ENCODE data around the gene C11orf91. TPM values are rescaled to one million over a fixed set of nuclear protein-coding genes. Genes with fewer than 3 reads are reported as not detected.

Gene C11orf91
- total RNA-seq, 1 experiment from 2014 or later: 2.9 TPM

GRCh38 chr11:33701302-33702230 is 940 bp upstream of the C11orf91 start:
- Mint-ChIP-seq H3K27ac (ENCODE audit: low read depth, unreplicated experiment) (peak overlapping the region; percentile 92), H3K4me3 (ENCODE audit: unreplicated experiment) (peak overlapping the region; percentile 79), H3K4me1 (ENCODE audit: insufficient read depth, unreplicated experiment) (peaks cover 41% of the 10 kb centered on the region), H3K27me3 (ENCODE audit: insufficient read depth, unreplicated experiment) (no peaks in the 10 kb centered on the region), H3K36me3 (ENCODE audit: insufficient read depth, unreplicated experiment) (peaks cover 56% of the 10 kb centered on the region), H3K9me3 (ENCODE audit: unreplicated experiment) (no peaks in the 10 kb centered on the region)
- CTCF ChIA-PET: interaction anchor here (0.7 to 4.1 kb wide), 13 partner anchors 8 to 338 kb away, joined by 3 to 20 read pairs (median 4); no protein-coding TSS in a partner anchor
- no peak for TF ChIP-seq CTCF (IDR thresholded peaks at IDR 0.05; ENCODE audit: unreplicated experiment)
- DNase-seq (ENCODE audit: unreplicated experiment): peak; percentile 81
- POLR2A ChIA-PET: interaction anchor here (0.6 to 8.9 kb wide), 25 partner anchors 8 to 1574 kb away, joined by 3 to 124 read pairs (median 4); partner anchors contain the start of genes CD59 and FBXO3
- intact Hi-C loops (cut with micrococcal nuclease): loop anchor here (1.0 kb wide), 1 partner anchor 11 kb away; no protein-coding TSS in a partner anchor
- TSS peak; percentile 88 for BruUV-seq (replicated peaks)

GRCh38 chr11:33700063-33700501 is 544 bp downstream of the C11orf91 start:
- peaks cover 45% of the 10 kb centered on the region for H3K4me1 Mint-ChIP-seq (ENCODE audit: insufficient read depth, unreplicated experiment)
- no TSS peak for BruUV-seq (replicated peaks)
- peak overlapping the region; percentile 79 for H3K4me3 Mint-ChIP-seq (ENCODE audit: unreplicated experiment)
- ChIA-PET POLR2A (interaction anchor here (1.0 to 8.9 kb wide), 5 partner anchors 8 to 540 kb away, joined by 3 to 124 read pairs (median 32); partner anchors contain the start of gene CD59), CTCF (interaction anchor here (0.6 to 4.1 kb wide), 5 partner anchors 8 to 1929 kb away, joined by 3 to 20 read pairs (median 13); no protein-coding TSS in a partner anchor)
- no peak overlapping the region for H3K27ac Mint-ChIP-seq (ENCODE audit: low read depth, unreplicated experiment)
- no peaks in the 10 kb centered on the region for H3K27me3 Mint-ChIP-seq (ENCODE audit: insufficient read depth, unreplicated experiment)
- no peaks in the 10 kb centered on the region for H3K9me3 Mint-ChIP-seq (ENCODE audit: unreplicated experiment)
- intact Hi-C loops (cut with micrococcal nuclease): no loop called here
- H3K36me3 Mint-ChIP-seq (ENCODE audit: insufficient read depth, unreplicated experiment): peaks cover 41% of the 10 kb centered on the region
- no peak for TF ChIP-seq CTCF (IDR thresholded peaks at IDR 0.05; ENCODE audit: unreplicated experiment)
- no peak for DNase-seq (ENCODE audit: unreplicated experiment)

- no TSS peak for BruUV-seq (replicated peaks)
- no peak for TF ChIP-seq CTCF (IDR thresholded peaks at IDR 0.05; ENCODE audit: unreplicated experiment)
- H3K27me3 Mint-ChIP-seq (ENCODE audit: insufficient read depth, unreplicated experiment): no peaks in the 10 kb centered on the region
- peaks cover 37% of the 10 kb centered on the region for H3K36me3 Mint-ChIP-seq (ENCODE audit: insufficient read depth, unreplicated experiment)
- CTCF ChIA-PET: interaction anchor here (0.6 to 4.1 kb wide), 4 partner anchors 17 to 1929 kb away, joined by 3 to 20 read pairs (median 8); no protein-coding TSS in a partner anchor
- intact Hi-C loops (cut with micrococcal nuclease): no loop called here
- H3K27ac Mint-ChIP-seq (ENCODE audit: low read depth, unreplicated experiment): no peak overlapping the region
- POLR2A ChIA-PET: interaction anchor here (1.0 to 8.9 kb wide), 5 partner anchors 8 to 539 kb away, joined by 3 to 124 read pairs (median 32); partner anchors contain the start of gene CD59
- no peaks in the 10 kb centered on the region for H3K9me3 Mint-ChIP-seq (ENCODE audit: unreplicated experiment)
- peak overlapping the region; percentile 79 for H3K4me3 Mint-ChIP-seq (ENCODE audit: unreplicated experiment)
- DNase-seq (ENCODE audit: unreplicated experiment): no peak
- H3K4me1 Mint-ChIP-seq (ENCODE audit: insufficient read depth, unreplicated experiment): peaks cover 45% of the 10 kb centered on the region
These were observed 1.0 kb downstream of the C11orf91 start for GRCh38 chr11:33699515-33700062.

GRCh38 chr11:33698921-33699320 is 1.7 kb downstream of the C11orf91 start:
- ChIA-PET POLR2A (interaction anchor here (1.2 to 8.9 kb wide), 2 partner anchors 7 to 11 kb away, joined by 3 to 124 read pairs; no protein-coding TSS in a partner anchor), CTCF (no interaction called here)
- BruUV-seq (replicated peaks): no TSS peak
- peaks cover 31% of the 10 kb centered on the region for H3K36me3 Mint-ChIP-seq (ENCODE audit: insufficient read depth, unreplicated experiment)
- intact Hi-C loops (cut with micrococcal nuclease): no loop called here
- H3K4me3 Mint-ChIP-seq (ENCODE audit: unreplicated experiment): no peak overlapping the region
- DNase-seq (ENCODE audit: unreplicated experiment): no peak
- H3K4me1 Mint-ChIP-seq (ENCODE audit: insufficient read depth, unreplicated experiment): peaks cover 44% of the 10 kb centered on the region
- no peaks in the 10 kb centered on the region for H3K9me3 Mint-ChIP-seq (ENCODE audit: unreplicated experiment)
- H3K27me3 Mint-ChIP-seq (ENCODE audit: insufficient read depth, unreplicated experiment): no peaks in the 10 kb centered on the region
- no peak overlapping the region for H3K27ac Mint-ChIP-seq (ENCODE audit: low read depth, unreplicated experiment)
- TF ChIP-seq CTCF (IDR thresholded peaks at IDR 0.05; ENCODE audit: unreplicated experiment): no peak

Data from MCF 10A (cell line).